HG03439 (cell line): Measurements from ENCODE around the gene RPN2.

ENCODE experiments used
- ATAC-seq: cut with Tn5 transposase; IDR thresholded peaks from one replicate; pipeline ENCODE4 v1.9.1; 2021; ENCODE audit warnings: mild to moderate bottlenecking, moderate library complexity; ENCODE audit not compliant: unreplicated experiment

Gene RPN2

GRCh38 chr20:37238935-37239451 is 59.9 kb downstream of the RPN2 start:
- ATAC-seq, result no peak

GRCh38 chr20:37240337-37241067 is 61.4 kb downstream of the RPN2 start:
- no peak for ATAC-seq

- ATAC-seq, result no peak
Observed at GRCh38 chr20:37242503-37242902, 63.4 kb downstream of the RPN2 start.

GRCh38 chr20:37243076-37243936 is 64.2 kb downstream of the RPN2 start:
- ATAC-seq, result no peak

- ATAC-seq, result no peak
Observed at GRCh38 chr20:37243937-37244571, 64.9 kb downstream of the RPN2 start.

- no peak for ATAC-seq
Observed at GRCh38 chr20:37244572-37244957, 65.4 kb downstream of the RPN2 start.

GRCh38 chr20:37245216-37246150 is 66.4 kb downstream of the RPN2 start:
- no peak for ATAC-seq

- no peak for ATAC-seq
Observed at GRCh38 chr20:37246736-37247135, 67.6 kb downstream of the RPN2 start.

- ATAC-seq, result no peak
Observed at GRCh38 chr20:37247547-37247946, 68.4 kb downstream of the RPN2 start.

- no peak for ATAC-seq
Observed at GRCh38 chr20:37249304-37249703, 70.2 kb downstream of the RPN2 start.

GRCh38 chr20:37251825-37252477 is 72.8 kb downstream of the RPN2 start:
- no peak for ATAC-seq

- ATAC-seq, result no peak
Observed at GRCh38 chr20:37253087-37253486, 74.0 kb downstream of the RPN2 start.

- ATAC-seq, result no peak
Observed at GRCh38 chr20:37254114-37254878, 75.2 kb downstream of the RPN2 start.

GRCh38 chr20:37256286-37256685 is 77.2 kb downstream of the RPN2 start:
- ATAC-seq, result no peak

- no peak for ATAC-seq
Observed at GRCh38 chr20:37257530-37257929, 78.4 kb downstream of the RPN2 start.

- no peak for ATAC-seq
Observed at GRCh38 chr20:37257988-37258387, 78.9 kb downstream of the RPN2 start.

GRCh38 chr20:37259031-37259430 is 79.9 kb downstream of the RPN2 start:
- no peak for ATAC-seq

GRCh38 chr20:37259865-37260264 is 80.7 kb downstream of the RPN2 start:
- no peak for ATAC-seq

GRCh38 chr20:37260923-37261322 is 81.8 kb downstream of the RPN2 start:
- ATAC-seq, result no peak
